ENCODE data around the gene CCN6.
"Not testable (repeated sequence)": the region's sequence is repeated elsewhere in the genome, so short reads cannot be mapped to it uniquely, and the experiment has no call there.

Gene CCN6

DNA sequence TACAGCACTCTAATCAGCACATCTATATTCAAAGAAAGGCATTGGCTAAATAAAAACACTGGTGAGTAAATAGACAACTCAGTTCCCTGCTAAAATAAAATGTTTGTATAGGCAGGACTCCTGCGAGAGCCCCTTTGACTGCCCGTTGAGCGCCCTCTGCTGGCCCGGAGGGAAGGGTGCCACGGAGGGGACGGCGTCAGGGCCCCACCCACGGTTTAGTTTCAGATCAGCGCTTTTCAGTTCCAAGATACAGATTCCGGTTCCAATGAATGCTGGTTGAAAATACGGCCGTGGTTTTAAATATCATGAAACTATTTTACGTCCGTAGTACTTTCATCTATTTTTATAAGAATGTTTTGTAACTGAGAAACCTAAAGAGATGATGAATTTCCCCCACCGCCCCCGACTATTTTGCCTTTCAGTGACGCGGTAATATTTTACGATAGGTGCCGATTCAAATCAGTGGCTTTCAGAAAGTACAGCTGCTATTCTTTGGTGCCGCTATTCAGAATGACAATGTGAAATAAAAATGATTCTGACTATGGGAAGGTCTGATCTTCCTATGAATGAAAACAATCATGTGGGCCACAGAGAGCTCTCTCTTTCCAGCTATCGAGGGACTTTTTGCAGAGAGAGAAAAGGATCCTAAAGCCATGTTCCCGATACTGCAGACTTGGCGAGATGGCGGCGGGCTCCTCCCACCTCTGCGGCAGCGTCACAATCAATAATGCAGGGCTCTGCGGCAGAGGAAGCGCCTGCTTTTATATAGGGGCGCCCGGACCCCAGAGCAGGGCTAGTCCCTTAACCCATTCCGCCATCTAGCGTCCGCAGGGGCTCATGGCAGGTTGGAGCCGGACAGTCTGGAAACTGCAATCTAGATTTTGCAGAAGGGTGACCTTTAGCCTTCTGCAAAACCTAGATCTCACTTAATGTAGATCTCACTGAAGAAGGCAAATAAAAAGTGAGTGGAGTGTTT is 10.6 kb upstream of the CCN6 start:
- peak; percentile 85 for DNase-seq
- in situ Hi-C loops (cut with HindIII; ENCODE audit: low pct_ligation_motif_present, low pct_unique_long_range_greater_than_20kb, low sequenced_read_pairs) = no loop called here

DNA sequence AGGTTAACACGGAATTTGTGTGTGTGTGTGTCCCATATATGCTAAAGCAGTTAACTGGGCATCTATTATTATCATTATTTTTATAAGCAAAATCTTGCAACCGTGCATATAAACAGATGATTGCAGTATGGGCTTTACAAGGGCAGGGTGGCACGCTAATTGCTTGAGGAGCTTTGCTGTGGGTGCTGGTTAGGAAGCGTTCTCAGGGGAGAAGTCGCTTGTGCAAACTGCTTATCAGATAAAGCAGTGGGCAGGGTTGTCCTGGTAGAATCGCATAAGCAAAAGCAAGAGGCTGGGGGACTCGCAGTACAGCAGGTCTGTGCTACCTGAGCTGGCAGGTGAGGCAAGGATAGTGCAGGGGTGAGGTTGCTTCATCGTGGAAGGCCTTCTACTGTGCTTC is 9.7 kb upstream of the CCN6 start:
- DNase-seq = no peak
- in situ Hi-C loops (cut with HindIII; ENCODE audit: low pct_ligation_motif_present, low pct_unique_long_range_greater_than_20kb, low sequenced_read_pairs) = no loop called here

DNA sequence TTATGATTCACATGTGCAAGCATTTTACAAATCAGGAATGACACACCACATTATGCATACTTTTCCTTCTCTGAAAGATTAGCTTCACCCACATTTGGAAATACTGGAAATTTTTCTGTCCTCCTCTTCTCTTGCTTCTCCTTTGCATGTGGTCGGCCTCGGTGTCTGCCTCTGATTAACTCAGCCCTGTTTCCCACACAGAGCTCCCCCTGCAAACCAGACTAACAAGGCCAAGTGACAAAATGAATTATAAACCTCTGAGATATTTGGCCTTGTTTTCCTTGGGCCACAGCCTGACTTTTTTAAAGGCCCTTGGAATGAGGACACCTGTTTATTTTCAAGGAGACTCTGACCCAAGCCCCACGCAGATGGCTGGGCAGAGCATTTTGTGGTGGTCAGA is 9.0 kb upstream of the CCN6 start:
- no peak for DNase-seq
- in situ Hi-C loops (cut with HindIII; ENCODE audit: low pct_ligation_motif_present, low pct_unique_long_range_greater_than_20kb, low sequenced_read_pairs) = no loop called here

DNA sequence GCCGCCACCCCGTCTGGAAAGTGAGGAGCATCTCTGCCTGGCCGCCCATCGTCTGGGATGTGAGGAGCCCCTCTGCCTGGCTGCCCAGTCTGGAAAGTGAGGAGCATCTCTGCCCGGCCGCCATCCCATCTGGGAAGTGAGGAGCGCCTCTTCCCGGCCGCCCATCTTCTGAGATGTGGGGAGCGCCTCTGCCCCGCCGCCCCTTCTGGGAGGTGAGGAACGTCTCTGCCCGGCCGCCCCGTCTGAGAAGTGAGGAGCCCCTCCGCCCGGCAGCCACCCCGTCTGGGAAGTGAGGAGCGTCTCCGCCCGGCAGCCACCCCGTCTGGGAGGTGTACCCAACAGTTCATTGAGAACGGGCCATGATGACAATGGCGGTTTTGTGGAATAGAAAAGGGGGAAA is 6.4 kb upstream of the CCN6 start:
- in situ Hi-C loops (cut with HindIII; ENCODE audit: low pct_ligation_motif_present, low pct_unique_long_range_greater_than_20kb, low sequenced_read_pairs); DNase-seq: not testable (repeated sequence)

DNA sequence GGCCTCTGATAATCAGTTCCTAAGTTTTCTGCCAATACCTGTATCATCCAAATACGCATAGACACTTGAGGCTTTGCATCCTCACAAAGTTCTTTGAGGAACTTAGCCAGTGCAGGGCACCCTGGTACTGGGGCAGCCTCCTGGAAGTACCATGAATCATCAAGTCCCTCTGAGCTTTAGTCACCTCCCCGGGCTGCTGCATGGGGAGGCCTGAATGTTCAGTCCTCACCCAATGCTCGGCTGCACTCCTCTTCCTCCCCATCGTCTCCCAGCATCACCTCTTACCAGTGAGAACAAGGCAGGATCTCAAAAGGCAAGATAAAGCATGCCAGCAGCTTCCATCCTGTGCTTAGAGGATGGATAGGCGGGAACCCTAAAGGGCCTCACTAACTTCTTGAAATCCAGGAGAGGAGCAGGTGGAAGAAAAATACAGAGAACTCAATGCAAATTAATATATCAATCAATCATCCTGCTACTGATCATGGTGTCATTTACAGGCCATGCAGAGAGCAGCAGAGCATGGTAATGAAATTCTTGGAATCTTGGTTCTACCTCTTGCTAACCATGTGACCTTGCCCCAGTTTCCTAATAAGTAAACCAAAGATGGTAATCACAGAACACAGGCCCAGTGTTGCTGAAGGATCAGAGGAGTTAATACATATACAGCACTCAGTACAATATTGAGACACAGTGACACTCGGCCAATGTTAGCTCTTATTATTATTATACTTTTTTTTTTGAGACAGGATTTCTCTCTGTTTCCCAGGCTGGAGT is 4.7 kb upstream of the CCN6 start:
- in situ Hi-C loops (cut with HindIII; ENCODE audit: low pct_ligation_motif_present, low pct_unique_long_range_greater_than_20kb, low sequenced_read_pairs) = no loop called here
- no peak for DNase-seq

DNA sequence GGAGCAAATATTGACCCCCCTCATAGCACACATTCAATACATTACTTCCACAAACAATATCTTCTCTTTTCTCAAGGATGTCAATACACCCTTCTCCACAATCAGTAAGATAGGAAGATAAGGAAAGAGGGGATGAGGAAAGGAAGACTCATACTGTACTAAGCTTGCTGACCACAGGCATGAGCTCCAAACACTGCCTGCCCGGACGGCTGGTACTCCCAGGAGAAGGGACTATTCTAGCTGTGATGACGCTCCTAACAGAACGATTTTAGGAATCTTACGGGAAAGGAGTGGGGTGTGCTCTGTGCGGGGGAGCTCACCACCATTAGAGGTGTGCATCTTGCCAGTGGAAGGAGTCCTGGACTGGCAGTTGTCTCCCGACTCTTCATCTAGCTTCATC is 3.9 kb upstream of the CCN6 start:
- no peak for DNase-seq
- in situ Hi-C loops (cut with HindIII; ENCODE audit: low pct_ligation_motif_present, low pct_unique_long_range_greater_than_20kb, low sequenced_read_pairs) = no loop called here

DNA sequence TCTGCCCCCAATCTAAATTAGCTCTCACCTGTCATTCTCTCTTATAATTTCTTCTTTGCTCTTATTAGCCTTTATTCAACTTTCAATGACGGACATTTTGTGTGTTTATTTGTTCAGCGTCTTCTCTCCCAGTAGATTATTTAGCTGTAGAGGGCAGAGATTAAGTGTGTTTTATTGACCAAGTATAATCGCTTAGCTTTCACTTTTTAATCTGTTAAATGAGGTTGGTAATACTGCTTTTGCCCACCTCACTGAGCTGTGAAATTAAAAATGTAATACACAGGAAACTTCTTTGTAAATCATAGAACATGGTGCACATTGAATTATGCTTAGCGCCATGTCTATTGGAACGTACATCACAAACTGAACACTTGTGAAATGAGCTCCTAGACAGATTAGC is 3.5 kb upstream of the CCN6 start:
- no peak for DNase-seq
- in situ Hi-C loops (cut with HindIII; ENCODE audit: low pct_ligation_motif_present, low pct_unique_long_range_greater_than_20kb, low sequenced_read_pairs) = no loop called here

DNA sequence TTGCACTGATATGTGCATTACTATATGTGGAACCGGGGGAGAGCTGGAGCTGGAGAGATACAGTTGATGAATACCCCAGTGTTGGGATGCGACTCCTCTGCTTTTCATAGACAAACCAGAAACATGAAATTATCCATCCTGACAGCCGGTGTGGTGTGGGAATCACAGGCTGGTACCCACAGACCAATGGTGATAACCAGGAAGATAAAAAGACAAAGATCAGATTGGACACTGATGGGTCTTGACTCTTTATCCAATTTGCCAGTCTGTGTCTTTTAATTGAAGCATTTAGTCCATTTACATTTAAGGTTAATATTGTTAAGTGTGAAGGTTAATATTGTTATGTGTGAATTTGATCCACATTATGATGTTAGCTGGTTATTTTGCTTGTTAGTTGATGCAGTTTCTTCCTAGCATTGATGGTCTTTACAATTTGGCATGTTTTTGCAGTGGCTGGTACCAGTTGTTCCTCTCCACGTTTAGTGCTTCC is 2.6 kb upstream of the CCN6 start:
- in situ Hi-C loops (cut with HindIII; ENCODE audit: low pct_ligation_motif_present, low pct_unique_long_range_greater_than_20kb, low sequenced_read_pairs); DNase-seq: not testable (repeated sequence)

DNA sequence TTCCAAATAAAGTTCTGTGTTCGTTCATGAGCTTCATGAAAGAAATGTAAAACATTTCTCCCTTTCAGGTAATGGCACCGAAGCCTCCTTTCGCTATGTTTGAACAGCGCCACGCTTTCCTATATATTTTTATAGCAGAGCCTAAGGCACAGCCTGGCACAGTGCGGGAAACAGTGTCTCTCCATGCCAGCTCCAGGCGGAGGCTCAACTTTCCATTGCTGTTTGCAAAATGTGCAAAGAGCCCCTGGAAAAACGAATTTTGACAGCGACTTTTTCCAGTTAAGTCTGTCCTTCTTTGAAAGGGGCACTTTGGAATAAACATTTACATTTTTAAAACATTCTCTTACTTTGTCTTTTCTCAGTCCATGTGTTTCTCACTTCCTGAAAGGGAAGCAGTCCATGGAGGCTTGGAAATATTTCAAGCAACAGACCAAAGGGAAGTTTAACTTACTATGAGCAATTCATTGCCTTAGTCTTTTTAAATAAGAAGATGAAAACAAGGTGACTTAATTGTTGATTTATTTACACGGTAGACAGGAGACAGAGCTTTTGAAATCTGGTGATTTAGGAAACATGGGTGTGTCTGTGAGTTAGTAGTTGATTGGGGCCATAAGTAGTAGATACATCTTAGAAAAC is 769 bp downstream of the CCN6 start:
- no peak for DNase-seq
- in situ Hi-C loops (cut with HindIII; ENCODE audit: low pct_ligation_motif_present, low pct_unique_long_range_greater_than_20kb, low sequenced_read_pairs) = no loop called here

DNA sequence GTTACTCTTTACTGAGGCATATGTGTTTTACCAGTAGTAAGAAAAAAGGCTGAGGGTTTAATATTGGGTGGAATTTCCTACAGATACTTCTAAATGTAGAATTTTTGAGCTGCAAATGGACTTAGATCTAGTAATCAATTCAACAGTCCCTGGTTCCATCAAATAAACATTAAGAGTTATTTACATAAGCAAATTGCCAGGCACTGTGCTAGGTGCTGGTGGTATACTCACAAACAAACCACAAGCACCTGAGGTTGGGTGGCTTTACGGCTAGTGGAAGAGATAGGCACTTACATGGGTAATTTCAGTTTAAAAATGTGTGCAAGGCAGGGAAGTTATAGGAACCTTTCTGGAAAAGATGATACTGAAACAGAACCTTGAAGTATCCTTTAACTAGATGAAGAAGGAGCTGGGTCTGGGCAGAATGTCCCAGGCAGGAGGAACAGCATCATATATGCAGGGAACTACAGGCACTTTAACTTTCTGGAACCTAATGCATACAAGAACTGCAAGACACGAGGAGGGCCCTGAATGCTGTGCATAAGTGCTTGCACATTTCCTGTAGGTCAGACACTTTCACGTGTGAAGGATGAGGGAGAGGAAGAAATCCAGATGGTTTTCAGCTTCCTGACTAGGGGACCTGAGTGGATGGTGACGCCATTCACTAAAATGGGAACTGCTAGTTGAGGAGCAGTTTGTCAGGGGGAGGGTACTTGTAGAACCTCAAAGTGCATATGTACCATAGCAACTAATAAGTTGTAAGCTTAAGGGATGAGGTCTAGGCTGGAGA is 4.5 kb downstream of the CCN6 start:
- in situ Hi-C loops (cut with HindIII; ENCODE audit: low pct_ligation_motif_present, low pct_unique_long_range_greater_than_20kb, low sequenced_read_pairs) = no loop called here
- no peak for DNase-seq

DNA sequence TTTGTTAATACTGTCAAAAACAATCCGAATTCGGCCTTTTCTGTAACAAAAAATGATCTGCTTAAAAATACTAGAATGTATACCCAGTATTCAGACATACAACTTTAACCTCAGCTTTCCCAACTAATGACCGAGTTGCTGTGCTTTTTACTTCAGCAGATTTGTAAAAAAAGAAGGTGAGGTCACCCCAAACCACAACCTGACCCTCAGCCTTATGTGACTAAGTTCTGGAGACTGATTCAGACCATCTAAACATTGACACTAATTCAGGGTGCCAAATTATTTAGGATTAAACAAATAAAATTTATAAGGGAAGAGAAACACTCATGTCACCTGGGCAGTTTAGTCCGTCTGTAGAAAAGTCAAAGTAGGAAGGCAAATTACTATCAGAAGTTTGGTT is 7.7 kb downstream of the CCN6 start:
- in situ Hi-C loops (cut with HindIII; ENCODE audit: low pct_ligation_motif_present, low pct_unique_long_range_greater_than_20kb, low sequenced_read_pairs) = no loop called here
- no peak for DNase-seq

DNA sequence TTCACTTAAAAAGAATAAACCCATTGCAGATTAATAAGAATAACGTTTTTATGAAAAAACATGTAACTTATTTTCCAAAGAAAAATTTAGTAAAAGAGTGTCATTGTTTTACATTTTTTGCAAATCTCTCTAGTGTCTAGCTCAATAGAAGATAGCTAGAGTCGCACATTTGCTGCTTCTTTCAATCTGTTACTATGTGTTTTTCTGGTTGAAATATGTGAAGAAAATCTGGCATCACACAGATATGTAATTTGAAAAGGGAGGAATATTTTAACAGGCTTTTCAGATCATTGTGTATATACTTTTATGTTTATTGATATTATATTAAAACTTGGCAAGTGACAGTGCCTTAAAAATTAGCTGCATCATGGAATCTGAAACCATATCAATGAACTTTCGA is 9.1 kb downstream of the CCN6 start:
- in situ Hi-C loops (cut with HindIII; ENCODE audit: low pct_ligation_motif_present, low pct_unique_long_range_greater_than_20kb, low sequenced_read_pairs) = no loop called here
- no peak for DNase-seq

DNA sequence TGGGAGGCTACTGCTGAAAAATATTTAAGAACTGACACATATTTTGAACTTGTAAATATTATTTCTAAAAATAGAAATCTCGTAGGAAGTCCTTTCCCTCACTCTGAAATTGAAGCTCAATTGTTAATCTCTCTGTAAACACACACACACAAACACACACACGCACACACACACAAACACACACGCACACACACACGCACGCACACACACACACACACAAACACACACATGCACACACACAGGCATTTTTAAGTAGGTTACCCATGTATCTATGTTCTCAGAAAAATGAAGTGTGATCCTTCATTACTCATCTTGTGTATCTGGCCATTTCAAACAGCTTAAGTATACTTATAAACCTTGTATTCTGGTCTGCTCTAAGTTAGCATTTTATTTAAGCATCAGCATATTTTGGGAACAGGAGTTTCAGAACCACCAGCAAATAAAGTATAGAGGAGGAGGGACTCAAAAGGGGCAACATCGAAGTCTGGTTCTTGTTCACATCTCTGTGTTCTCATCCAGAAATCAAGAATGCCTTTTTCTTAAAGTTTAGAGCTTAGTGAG is 11.6 kb downstream of the CCN6 start:
- no peak for DNase-seq
- in situ Hi-C loops (cut with HindIII; ENCODE audit: low pct_ligation_motif_present, low pct_unique_long_range_greater_than_20kb, low sequenced_read_pairs) = no loop called here

DNA sequence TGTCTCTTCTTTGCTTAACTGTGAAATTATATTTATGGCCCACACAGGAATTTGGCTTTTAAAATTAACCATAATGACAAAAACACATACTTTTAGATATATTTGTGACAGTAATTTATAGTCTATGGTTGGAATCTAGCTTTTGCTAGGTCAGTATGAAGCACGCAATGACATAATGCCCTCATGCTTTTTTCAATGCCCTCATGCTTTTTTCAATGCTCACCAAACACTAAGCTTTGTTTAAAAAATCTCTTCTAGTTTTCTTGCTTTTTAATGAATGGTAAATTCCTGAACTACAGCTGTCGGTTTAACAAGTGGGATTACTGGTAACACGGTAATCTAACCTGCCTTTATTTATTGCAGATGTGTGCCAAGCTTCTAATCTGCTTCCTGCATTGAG is 12.7 kb downstream of the CCN6 start:
- in situ Hi-C loops (cut with HindIII; ENCODE audit: low pct_ligation_motif_present, low pct_unique_long_range_greater_than_20kb, low sequenced_read_pairs) = no loop called here

DNA sequence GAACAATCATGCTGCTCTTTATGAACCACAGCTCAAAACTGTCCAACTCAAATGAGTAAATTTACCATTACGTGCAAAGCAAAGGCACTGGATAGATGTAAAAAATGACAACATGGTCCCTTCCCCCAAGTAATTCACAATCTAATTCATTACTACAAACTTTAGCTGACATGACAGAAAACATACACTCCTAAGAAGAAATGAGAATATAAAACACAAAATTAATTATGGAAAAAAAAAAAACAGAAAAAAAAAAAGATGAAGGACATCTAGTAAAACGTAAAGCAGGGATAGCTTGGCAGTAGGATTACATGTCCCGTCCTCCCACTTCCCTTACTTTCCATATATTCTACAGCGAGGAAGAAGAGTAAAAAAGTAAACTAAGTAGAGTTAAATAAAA is 27.7 kb downstream of the CCN6 start:
- in situ Hi-C loops (cut with HindIII; ENCODE audit: low pct_ligation_motif_present, low pct_unique_long_range_greater_than_20kb, low sequenced_read_pairs) = no loop called here
- no peak for DNase-seq

More for the DNA sequence above, 12.7 kb downstream of the CCN6 start:
- DNase-seq = no peak

DNA sequence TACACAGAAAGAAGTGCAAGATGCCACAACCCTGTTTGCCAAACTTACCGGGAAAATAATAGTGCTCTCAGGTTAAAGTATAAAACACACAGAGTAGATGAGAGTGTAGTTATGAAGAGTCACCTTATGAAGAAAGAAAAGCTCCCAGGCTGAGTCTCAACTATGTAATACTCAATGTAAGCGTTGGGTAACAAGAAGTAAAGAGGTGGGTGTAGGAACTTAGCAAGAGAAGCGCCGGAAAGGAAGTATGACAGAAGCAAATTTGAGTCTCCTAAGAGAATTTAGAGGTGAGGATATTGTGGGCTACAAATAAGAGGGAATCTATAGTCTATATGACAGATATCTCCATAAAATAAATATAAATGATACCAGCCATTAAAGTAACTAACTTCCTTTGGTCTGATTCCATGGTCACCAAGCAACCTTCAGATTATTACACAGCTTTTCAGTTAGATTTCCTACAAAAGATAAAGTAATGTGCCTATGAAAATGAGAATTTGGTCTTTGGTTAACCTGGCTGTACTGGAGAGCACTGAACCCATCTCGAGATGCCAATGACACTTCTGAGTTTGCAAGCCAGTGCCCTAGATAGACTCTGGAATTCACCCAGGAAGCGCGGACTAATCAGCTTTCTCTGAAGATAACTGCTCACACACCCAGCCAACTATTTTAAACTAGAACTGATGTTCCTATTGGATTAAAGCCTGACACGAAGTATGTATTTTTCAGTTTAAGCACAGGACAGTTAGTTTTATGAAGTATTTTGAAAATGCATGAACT is 31.6 kb downstream of the CCN6 start:
- DNase-seq = no peak
- in situ Hi-C loops (cut with HindIII; ENCODE audit: low pct_ligation_motif_present, low pct_unique_long_range_greater_than_20kb, low sequenced_read_pairs) = no loop called here

DNA sequence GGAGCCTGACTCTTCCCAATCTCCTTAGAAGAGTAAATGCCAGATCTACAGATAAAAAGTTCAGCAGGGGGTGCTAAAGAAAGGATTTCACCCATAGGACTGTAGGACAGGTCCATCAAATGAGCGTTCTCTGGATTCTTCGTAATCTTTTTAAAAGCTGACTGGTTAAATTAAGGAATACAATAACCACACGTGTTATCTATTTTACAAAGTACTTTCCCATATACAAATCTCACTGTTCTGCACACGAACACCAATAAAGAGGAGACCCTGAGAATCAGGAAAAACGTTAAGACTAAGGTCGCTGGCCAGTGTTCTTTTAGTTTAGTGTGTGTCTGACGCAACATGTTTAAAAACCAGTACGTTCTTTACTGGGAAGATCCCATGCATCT is 32.8 kb downstream of the CCN6 start:
- in situ Hi-C loops (cut with HindIII; ENCODE audit: low pct_ligation_motif_present, low pct_unique_long_range_greater_than_20kb, low sequenced_read_pairs) = no loop called here

More for the DNA sequence above, 32.8 kb downstream of the CCN6 start:
- peak; percentile 74 for DNase-seq
